Body of pancreas (tissue), 4 donors: ENCODE results near the gene CST9. TPM values are rescaled to one million over a fixed set of nuclear protein-coding genes. Genes with fewer than 3 reads are reported as not detected.

Experiments
- ATAC-seq: fragments of 150-250 bp; one replicate; pipeline ENCODE4 v1.9.1; 2016
- DNase-seq, 4 donors: peaks; one replicate each; pipeline ENCODE4 v3.0.0-alpha.2; 2019
- H3K27ac ChIP-seq, 4 donors: fragments of 200-600 bp; sonication (generic); 1 replicate in 3 of 4; 2 replicates in 1 of 4; pipeline versions ENCODE4 v1.5.1 to v1.6.1; 2016 to 2019; ENCODE audit warnings: mild to moderate bottlenecking in 1 of 4, mixed read lengths in 1 of 4, moderate library complexity in 1 of 4
- H3K27me3 ChIP-seq, 2 donors: fragments of 200-600 bp; sonication (generic); one replicate each; pipeline ENCODE4 v1.6.0; 2016; ENCODE audit warnings: mild to moderate bottlenecking in 1 of 2
- H3K36me3 ChIP-seq, 2 donors: fragments of 200-600 bp; sonication (generic); replicated peaks in 1 of 2; 2 replicates each; pipeline ENCODE4 v1.5.1; 2016; ENCODE audit warnings: low read depth in 2 of 2; ENCODE audit not compliant: insufficient read depth in 1 of 2
- H3K4me1 ChIP-seq: fragments of 200-600 bp; sonication (generic); one replicate; pipeline ENCODE4 v1.6.0; 2016
- H3K4me3 ChIP-seq, 2 donors: fragments of 200-600 bp; sonication (generic); 1 replicate in 1 of 2; 2 replicates in 1 of 2; pipeline ENCODE4 v1.5.1; 2016 to 2019
- H3K9me3 ChIP-seq, 3 donors: fragments of 200-600 bp; sonication (generic); 1 replicate in 2 of 3; 2 replicates in 1 of 3; pipeline ENCODE4 v1.5.1; 2016
- POLR2A ChIP-seq, 3 donors: fragments of 450-650 bp; IDR thresholded peaks; one replicate each; pipeline ENCODE4 v1.6.1; 2016; ENCODE audit warnings: antibody characterized with exemption in 3 of 3, mild to moderate bottlenecking in 2 of 3
- WGBS, 2 donors: methylation state at CpG; one replicate each; pipeline ENCODE4 v1.1.5; 2017; 5-methylcytosine and 5-hydroxymethylcytosine counted together
- intact Hi-C: fragments of 100-400 bp; cut with DNase I; formaldehyde crosslinking; loops from one replicate; pipeline ENCODE4 v1.15.1; 2023
- total RNA-seq, 2 donors: library from RNA; depleted of rRNA; stranded (reverse); fragments of >200 nt; gene quantifications; one replicate each; pipeline ENCODE4 v1.1.0, GENCODE V29; 2016
- TF ChIP-seq, protein P1 (sequence below), 7 experiments: fragments of 450-650 bp in 4 of 7; fragments of 200-600 bp in 3 of 7; sonication (generic) in 3 of 7; IDR thresholded peaks; one replicate each; pipeline ENCODE4 v1.5.1; 2016 to 2019; ENCODE audit warnings: antibody characterized with exemption in 7 of 7

CST9 gene
- total RNA-seq, 2 donors from 2014 or later: 3.6 TPM; not detected in 1

DNA sequence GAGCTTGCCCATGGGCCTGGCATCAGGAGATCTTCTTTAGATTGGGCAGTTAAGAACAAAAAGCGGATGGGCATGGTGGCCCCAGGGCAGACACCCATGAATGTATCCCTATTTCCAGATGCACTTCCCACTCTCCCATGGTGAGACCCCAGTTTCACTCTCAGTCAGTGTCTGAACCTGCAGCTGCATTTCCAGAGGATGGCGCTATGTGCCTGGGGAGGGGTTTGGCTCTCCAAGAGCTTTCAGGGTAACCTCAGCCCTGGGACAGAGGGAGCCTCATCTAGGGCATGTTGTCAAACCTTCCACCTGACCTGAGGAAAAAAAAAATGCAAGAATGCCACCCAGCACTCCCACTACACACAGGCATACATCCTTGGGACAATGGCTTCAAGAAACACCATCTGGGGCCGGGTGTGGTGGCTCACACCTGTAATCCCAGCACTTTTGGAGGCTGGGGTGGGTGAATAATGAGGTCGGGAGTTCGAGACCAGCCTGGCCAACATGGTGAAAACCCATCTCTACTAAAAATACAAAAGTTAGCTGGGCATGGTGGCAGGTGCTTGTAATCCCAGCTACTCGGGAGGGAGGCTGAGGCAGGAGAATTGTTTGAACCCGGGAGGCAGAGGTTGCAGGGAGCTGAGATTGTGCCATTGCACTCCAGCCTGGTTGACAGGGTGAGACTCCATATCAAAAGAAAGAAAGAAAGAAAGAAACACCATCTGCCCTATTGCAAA lies 39.4 kb downstream of the CST9 start:
- 54 to 55% methylated on average over 7 of the region's 7 CpGs for WGBS, 2 donors
- ATAC-seq (no peak), DNase-seq (no peak)
- Histone ChIP-seq H3K4me3 (no peak overlapping the region), H3K27me3 (no peaks in the 10 kb centered on the region), H3K27ac (no peak overlapping the region), H3K4me1 (no peaks in the 10 kb centered on the region), H3K9me3 (peaks cover 0 to 19% (median 0%) of the 10 kb centered on the region in 3 donors), H3K36me3 (no peaks in the 10 kb centered on the region)
- intact Hi-C loops: no loop called here
- TF ChIP-seq, protein P1, sequence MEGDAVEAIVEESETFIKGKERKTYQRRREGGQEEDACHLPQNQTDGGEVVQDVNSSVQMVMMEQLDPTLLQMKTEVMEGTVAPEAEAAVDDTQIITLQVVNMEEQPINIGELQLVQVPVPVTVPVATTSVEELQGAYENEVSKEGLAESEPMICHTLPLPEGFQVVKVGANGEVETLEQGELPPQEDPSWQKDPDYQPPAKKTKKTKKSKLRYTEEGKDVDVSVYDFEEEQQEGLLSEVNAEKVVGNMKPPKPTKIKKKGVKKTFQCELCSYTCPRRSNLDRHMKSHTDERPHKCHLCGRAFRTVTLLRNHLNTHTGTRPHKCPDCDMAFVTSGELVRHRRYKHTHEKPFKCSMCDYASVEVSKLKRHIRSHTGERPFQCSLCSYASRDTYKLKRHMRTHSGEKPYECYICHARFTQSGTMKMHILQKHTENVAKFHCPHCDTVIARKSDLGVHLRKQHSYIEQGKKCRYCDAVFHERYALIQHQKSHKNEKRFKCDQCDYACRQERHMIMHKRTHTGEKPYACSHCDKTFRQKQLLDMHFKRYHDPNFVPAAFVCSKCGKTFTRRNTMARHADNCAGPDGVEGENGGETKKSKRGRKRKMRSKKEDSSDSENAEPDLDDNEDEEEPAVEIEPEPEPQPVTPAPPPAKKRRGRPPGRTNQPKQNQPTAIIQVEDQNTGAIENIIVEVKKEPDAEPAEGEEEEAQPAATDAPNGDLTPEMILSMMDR (IDR thresholded peaks at IDR 0.05): no peak
- TF ChIP-seq POLR2A (IDR thresholded peaks at IDR 0.05): no peak

GRCh38 chr20:23565503-23566045 lies 40.1 kb downstream of the CST9 start:
- H3K27me3 ChIP-seq: no peaks in the 10 kb centered on the region
- no peak overlapping the region for H3K4me3 ChIP-seq
- H3K9me3 ChIP-seq: peaks cover 0 to 19% (median 0%) of the 10 kb centered on the region in 3 donors
- ATAC-seq (no peak), DNase-seq (no peak)
- TF ChIP-seq, protein P1 (IDR thresholded peaks at IDR 0.05): no peak
- no peak for TF ChIP-seq POLR2A (IDR thresholded peaks at IDR 0.05)
- H3K27ac ChIP-seq: no peak overlapping the region
- H3K36me3 ChIP-seq: no peaks in the 10 kb centered on the region
- no peaks in the 10 kb centered on the region for H3K4me1 ChIP-seq
- intact Hi-C loops: no loop called here
- 67 to 83% methylated on average over 2 of the region's 2 CpGs for WGBS, 2 donors

- no peak overlapping the region for H3K27ac ChIP-seq
- H3K27me3 ChIP-seq: no peaks in the 10 kb centered on the region
- H3K4me3 ChIP-seq: no peak overlapping the region
- no peaks in the 10 kb centered on the region for H3K36me3 ChIP-seq
- DNase-seq: no peak
- H3K9me3 ChIP-seq: peaks cover 0 to 19% (median 0%) of the 10 kb centered on the region in 3 donors
- 48 to 56% methylated on average over 2 to 3 of the region's 3 CpGs for WGBS, 2 donors
- TF ChIP-seq, protein P1 (IDR thresholded peaks at IDR 0.05): no peak
- no peak for TF ChIP-seq POLR2A (IDR thresholded peaks at IDR 0.05)
- no peaks in the 10 kb centered on the region for H3K4me1 ChIP-seq
- ATAC-seq: no peak
- intact Hi-C loops: no loop called here
Observed at GRCh38 chr20:23564927-23565326, 40.8 kb downstream of the CST9 start.

DNA sequence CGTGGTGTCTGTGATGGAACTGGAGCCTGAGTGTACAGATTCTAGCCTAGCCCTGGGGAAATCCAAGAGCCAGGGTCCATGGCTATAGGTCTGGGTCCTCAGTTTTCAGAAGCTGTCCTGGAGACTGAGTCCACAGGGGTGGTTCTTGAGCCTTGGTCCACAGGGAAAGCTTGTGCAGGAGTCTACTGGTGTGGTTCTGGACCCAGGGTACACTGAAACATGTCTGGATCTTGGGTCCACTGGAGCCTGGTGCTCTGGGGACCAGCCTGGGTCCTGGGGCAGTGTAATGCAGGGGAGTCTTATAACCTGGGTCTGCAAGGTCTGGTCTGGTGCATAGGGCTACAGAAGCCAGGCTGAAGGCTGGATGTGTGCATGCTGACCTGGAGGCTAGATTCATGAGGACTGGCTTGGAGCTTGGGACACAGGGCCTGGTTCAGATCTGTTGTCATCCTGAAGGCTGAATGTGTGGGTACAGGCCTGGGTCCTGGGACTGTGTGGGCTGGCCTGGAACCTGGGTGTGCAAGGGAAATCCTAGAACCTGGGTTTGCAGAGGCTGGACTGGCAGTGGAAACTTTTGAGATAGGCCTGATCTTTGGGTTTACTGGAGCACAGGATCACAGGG lies 42.9 kb downstream of the CST9 start:
- Histone ChIP-seq H3K27ac (no peak overlapping the region), H3K36me3 (no peaks in the 10 kb centered on the region), H3K27me3 (no peaks in the 10 kb centered on the region), H3K9me3 (peaks cover 0 to 19% (median 0%) of the 10 kb centered on the region in 3 donors), H3K4me1 (no peaks in the 10 kb centered on the region), H3K4me3 (no peak overlapping the region)
- ATAC-seq (no peak), DNase-seq (no peak)
- intact Hi-C loops: no loop called here
- no peak for TF ChIP-seq POLR2A (IDR thresholded peaks at IDR 0.05)
- TF ChIP-seq, protein P1 (IDR thresholded peaks at IDR 0.05): no peak
- 58% methylated on average over 1 of the region's 1 CpG; no CpG with 5 or more reads in 1 of the 2 donors for WGBS, 2 donors
